Hindlimb muscle (tissue), 1 donor: ENCODE results near the gene TLCD5. TPM values are rescaled to one million over a fixed set of nuclear protein-coding genes. Genes with fewer than 3 reads are reported as not detected.

ENCODE experiments used
- polyA plus RNA-seq: library from polyadenylated mRNA; unstranded; fragments of 120-200 nt; gene quantifications from one replicate; pipeline ENCODE4 v1.2.1, GENCODE V29; 2013; ENCODE audit not compliant: insufficient read length

Gene TLCD5
- polyA plus RNA-seq, 1 donor = 8.2 TPM

Other genes with a start within 250 kb of the TLCD5 start
- 2.9 TPM for gene TRIM29, start 187.2 kb upstream of the TLCD5 start, polyA plus RNA-seq
- gene OAF, start 114.3 kb upstream of the TLCD5 start, polyA plus RNA-seq = 45.2 TPM
- gene POU2F3, start 85.2 kb upstream of the TLCD5 start, polyA plus RNA-seq = 0.46 TPM
- 36.9 TPM for gene ARHGEF12, start 11.1 kb downstream of the TLCD5 start, polyA plus RNA-seq
- 0.30 TPM for gene GRIK4, start 186.4 kb downstream of the TLCD5 start, polyA plus RNA-seq